ENCODE results near the gene OSBP. TPM values are rescaled to one million over a fixed set of nuclear protein-coding genes. Genes with fewer than 3 reads are reported as not detected.
"Not testable (repeated sequence)": the region's sequence is repeated elsewhere in the genome, so short reads cannot be mapped to it uniquely, and the experiment has no call there.

OSBP gene
- polyA plus RNA-seq, 2 of the 4 experiments (the other 2 are of a cell fraction) = 25.9 to 31.7 TPM

GRCh38 chr11:59548309-59548656, 67.3 kb downstream of the OSBP start:
- peak overlapping the region; percentile 6 to 95; a peak in 4 of 6 replicates for H3K27ac ChIP-seq
- TF ChIP-seq NPAS2 (CRISPR knock-in tag; IDR thresholded peaks at IDR 0.05; ENCODE audit: borderline replicate concordance) = no peak
- no peak for TF ChIP-seq CEBPB (IDR thresholded peaks at IDR 0.05)
- no peak for TF ChIP-seq RAD21 (conservative IDR thresholded peaks at IDR 0.05 in 1 of 2, IDR thresholded peaks at IDR 0.05 in 1 of 2)
- TF ChIP-seq, protein P1, sequence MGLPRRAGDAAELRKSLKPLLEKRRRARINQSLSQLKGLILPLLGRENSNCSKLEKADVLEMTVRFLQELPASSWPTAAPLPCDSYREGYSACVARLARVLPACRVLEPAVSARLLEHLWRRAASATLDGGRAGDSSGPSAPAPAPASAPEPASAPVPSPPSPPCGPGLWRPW (IDR thresholded peaks at IDR 0.05) = no peak
- no peak for TF ChIP-seq ELK1 (IDR thresholded peaks at IDR 0.05; ENCODE audit: low read depth, low read length)
- TF ChIP-seq, protein P2, sequence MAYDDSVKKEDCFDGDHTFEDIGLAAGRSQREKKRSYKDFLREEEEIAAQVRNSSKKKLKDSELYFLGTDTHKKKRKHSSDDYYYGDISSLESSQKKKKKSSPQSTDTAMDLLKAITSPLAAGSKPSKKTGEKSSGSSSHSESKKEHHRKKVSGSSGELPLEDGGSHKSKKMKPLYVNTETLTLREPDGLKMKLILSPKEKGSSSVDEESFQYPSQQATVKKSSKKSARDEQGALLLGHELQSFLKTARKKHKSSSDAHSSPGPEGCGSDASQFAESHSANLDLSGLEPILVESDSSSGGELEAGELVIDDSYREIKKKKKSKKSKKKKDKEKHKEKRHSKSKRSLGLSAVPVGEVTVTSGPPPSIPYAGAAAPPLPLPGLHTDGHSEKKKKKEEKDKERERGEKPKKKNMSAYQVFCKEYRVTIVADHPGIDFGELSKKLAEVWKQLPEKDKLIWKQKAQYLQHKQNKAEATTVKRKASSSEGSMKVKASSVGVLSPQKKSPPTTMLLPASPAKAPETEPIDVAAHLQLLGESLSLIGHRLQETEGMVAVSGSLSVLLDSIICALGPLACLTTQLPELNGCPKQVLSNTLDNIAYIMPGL (CRISPR knock-in tag; IDR thresholded peaks at IDR 0.05; ENCODE audit: borderline replicate concordance) = no peak
- no peak for TF ChIP-seq MYC (IDR thresholded peaks at IDR 0.05; ENCODE audit: borderline replicate concordance, low read length)
- TF ChIP-seq, protein P3, sequence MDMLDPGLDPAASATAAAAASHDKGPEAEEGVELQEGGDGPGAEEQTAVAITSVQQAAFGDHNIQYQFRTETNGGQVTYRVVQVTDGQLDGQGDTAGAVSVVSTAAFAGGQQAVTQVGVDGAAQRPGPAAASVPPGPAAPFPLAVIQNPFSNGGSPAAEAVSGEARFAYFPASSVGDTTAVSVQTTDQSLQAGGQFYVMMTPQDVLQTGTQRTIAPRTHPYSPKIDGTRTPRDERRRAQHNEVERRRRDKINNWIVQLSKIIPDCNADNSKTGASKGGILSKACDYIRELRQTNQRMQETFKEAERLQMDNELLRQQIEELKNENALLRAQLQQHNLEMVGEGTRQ (IDR thresholded peaks at IDR 0.05) = no peak
- no peak for TF ChIP-seq GATA3 (IDR thresholded peaks at IDR 0.05; ENCODE audit: borderline replicate concordance)
- TF ChIP-seq ESRRA (IDR thresholded peaks at IDR 0.05; ENCODE audit: borderline replicate concordance, low read length) = no peak
- TF ChIP-seq MAZ (IDR thresholded peaks at IDR 0.05; ENCODE audit: borderline replicate concordance, low read depth, low read length) = no peak
- no peak for TF ChIP-seq EP300 (IDR thresholded peaks at IDR 0.05)
- no peak for TF ChIP-seq POLR2AphosphoS2 (conservative IDR thresholded peaks at IDR 0.05; ENCODE audit: low read length)
- no peak for TF ChIP-seq NFE2L2 (conservative IDR thresholded peaks at IDR 0.05; ENCODE audit: low read length)
- H3K4me1 ChIP-seq = peaks cover 36% of the 10 kb centered on the region
- DNase-seq (ENCODE audit: low read depth in 1 of 2, low spot score in 1 of 2) (no peak), FAIRE-seq (no peak), ATAC-seq (no peak)
- no peak overlapping the region for H3K4me3 ChIP-seq
- 92% methylated on average over 5 of the region's 5 CpGs for WGBS (ENCODE audit: missing lambda C conversion rate)
- POLR2A ChIA-PET = interaction anchor here (1.0 to 2.5 kb wide), 2 partner anchors 68 to 121 kb away, joined by 3 to 14 read pairs; partner anchors contain the start of gene PATL1
- CTCF ChIA-PET = interaction anchor here (1.3 to 2.4 kb wide), 3 partner anchors 8 to 12 kb away, joined by 3 to 18 read pairs (median 9); no protein-coding TSS in a partner anchor
- no peak overlapping the region; the same call in 2 of the 3 replicates for H3K4me2 ChIP-seq
- no peaks in the 10 kb centered on the region for H3K9me3 ChIP-seq

GRCh38 chr11:59547605-59548308, 67.8 kb downstream of the OSBP start:
- CTCF ChIA-PET = interaction anchor here (0.6 to 2.4 kb wide), 2 partner anchors 10 to 142 kb away, joined by 4 to 18 read pairs; no protein-coding TSS in a partner anchor
- DNase-seq (ENCODE audit: low read depth in 1 of 2, low spot score in 1 of 2); H3K4me3 ChIP-seq; POLR2A ChIA-PET; H3K9me3 ChIP-seq; H3K4me2 ChIP-seq; FAIRE-seq; ATAC-seq: not testable (repeated sequence)
- 87% methylated on average over 5 of the region's 5 CpGs for WGBS (ENCODE audit: missing lambda C conversion rate)
- peaks cover 33% of the 10 kb centered on the region for H3K4me1 ChIP-seq
- H3K27ac ChIP-seq = peak overlapping the region; percentile 6 to 95; a peak in 3 of 6 replicates

DNA sequence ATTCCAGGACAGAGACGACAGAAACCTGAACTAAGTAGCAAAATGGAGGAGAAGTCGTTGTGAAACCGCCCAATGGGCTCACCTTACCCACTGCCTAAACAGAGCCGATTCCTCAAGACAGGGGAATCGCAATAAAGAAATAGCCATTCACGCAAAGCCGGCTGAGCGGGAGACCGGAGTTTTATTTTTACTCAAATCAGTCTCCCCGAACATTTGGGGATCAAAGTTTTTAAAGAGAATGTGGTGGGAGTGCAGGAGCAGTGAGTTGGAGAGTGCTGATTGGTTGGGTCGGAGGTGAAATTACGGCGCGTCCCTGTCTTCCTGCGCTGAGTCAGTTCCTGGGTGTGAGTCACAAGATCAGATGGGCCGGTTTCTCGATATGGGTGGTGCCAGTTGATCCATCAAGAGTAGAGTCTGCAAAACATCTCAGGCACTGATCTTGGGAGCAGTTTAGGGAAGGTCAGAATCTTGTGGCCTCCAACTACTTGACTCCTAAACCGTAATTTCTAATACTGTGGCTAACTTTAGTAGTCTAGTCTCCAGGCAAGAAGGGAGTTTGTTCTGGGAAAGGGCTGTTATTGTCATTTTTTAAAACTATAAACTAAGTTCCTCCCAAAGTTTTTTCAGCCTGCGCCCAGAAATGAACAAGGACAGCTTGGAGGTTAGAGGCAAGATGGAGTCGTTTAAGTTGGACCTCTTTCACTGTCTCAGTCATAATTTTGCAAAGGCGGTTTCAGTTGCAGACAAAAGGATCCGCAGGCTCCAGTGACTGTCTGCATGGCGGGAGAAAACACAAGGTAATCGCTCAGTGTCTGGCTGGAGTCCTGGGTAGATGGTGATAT, 70.2 kb downstream of the OSBP start:
- ChIA-PET CTCF (no interaction called here), POLR2A (no interaction called here)
- Histone ChIP-seq H3K4me3 (peak overlapping the region; percentile 48), H3K9me3 (no peaks in the 10 kb centered on the region), H3K4me2 (peak overlapping the region; percentile 93), H3K4me1 (peaks cover 31% of the 10 kb centered on the region), H3K27ac (peak overlapping the region; percentile 95 to 97)
- FAIRE-seq (peak; percentile 49), DNase-seq (ENCODE audit: low read depth in 1 of 2, low spot score in 1 of 2) (peak; percentile 76 to 94), ATAC-seq (peak; percentile 83 to 89)
- WGBS (ENCODE audit: missing lambda C conversion rate) = 20% methylated on average over 24 of the region's 24 CpGs
- TF ChIP-seq NPAS2 (CRISPR knock-in tag; IDR thresholded peaks at IDR 0.05; ENCODE audit: borderline replicate concordance) = no peak
- TF ChIP-seq, protein P4, sequence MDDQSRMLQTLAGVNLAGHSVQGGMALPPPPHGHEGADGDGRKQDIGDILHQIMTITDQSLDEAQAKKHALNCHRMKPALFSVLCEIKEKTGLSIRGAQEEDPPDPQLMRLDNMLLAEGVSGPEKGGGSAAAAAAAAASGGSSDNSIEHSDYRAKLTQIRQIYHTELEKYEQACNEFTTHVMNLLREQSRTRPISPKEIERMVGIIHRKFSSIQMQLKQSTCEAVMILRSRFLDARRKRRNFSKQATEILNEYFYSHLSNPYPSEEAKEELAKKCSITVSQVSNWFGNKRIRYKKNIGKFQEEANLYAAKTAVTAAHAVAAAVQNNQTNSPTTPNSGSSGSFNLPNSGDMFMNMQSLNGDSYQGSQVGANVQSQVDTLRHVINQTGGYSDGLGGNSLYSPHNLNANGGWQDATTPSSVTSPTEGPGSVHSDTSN (IDR thresholded peaks at IDR 0.05) = no peak
- TF ChIP-seq ZSCAN20 (CRISPR knock-in tag; IDR thresholded peaks at IDR 0.05) = 0 out of 2 replicates have a peak, but pooled peaks have one; percentile 43
- TF ChIP-seq, protein P5, sequence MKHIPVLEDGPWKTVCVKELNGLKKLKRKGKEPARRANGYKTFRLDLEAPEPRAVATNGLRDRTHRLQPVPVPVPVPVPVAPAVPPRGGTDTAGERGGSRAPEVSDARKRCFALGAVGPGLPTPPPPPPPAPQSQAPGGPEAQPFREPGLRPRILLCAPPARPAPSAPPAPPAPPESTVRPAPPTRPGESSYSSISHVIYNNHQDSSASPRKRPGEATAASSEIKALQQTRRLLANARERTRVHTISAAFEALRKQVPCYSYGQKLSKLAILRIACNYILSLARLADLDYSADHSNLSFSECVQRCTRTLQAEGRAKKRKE (CRISPR knock-in tag; IDR thresholded peaks at IDR 0.05; ENCODE audit: low read depth) = 0 out of 2 replicates have a peak, but pooled peaks have one; percentile 48
- TF ChIP-seq JUNB (IDR thresholded peaks at IDR 0.05) = peak; percentile 60; the same call in 1 of the 2 replicates
- TF ChIP-seq CBX2 (IDR thresholded peaks at IDR 0.05; ENCODE audit: borderline replicate concordance, low read depth) = no peak
- peak; percentile 89 for TF ChIP-seq HOXB13 (CRISPR knock-in tag; IDR thresholded peaks at IDR 0.05; ENCODE audit: low read depth)
- peak; percentile 82 for TF ChIP-seq FOSL2 (IDR thresholded peaks at IDR 0.05)
- TF ChIP-seq FOSL2 (CRISPR knock-in tag; IDR thresholded peaks at IDR 0.05) = peak; percentile 93
- TF ChIP-seq MAFK (IDR thresholded peaks at IDR 0.05; ENCODE audit: partially characterized antibody) = peak; percentile 55
- TF ChIP-seq RFX5 (IDR thresholded peaks at IDR 0.05) = 0 out of 2 replicates have a peak, but pooled peaks have one; percentile 22
